ENCODE measurements around the gene FAM43A.

DNA sequence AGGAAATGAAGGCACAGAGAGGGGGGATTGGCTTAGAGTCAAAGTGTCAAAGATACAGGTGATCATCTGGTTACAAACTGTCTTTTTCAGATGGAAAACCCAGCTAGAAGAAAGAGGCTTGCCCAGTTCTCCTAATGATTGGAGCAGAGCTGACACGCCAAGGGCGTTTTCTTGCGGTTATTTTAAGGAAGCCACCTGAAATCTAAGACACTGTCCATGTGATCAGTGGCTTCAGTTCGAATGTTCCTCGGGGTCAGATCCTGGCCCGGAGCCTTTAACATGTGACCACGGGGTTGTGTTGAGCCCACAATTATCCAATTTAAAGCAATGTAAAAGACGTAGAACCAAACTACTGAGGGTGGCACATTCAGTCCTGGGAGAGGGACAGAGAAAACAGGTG is 19.5 kb downstream of the FAM43A start:
- TF ChIP-seq POLR2A (IDR thresholded peaks at IDR 0.05), result no peak
- TF ChIP-seq, protein P1, sequence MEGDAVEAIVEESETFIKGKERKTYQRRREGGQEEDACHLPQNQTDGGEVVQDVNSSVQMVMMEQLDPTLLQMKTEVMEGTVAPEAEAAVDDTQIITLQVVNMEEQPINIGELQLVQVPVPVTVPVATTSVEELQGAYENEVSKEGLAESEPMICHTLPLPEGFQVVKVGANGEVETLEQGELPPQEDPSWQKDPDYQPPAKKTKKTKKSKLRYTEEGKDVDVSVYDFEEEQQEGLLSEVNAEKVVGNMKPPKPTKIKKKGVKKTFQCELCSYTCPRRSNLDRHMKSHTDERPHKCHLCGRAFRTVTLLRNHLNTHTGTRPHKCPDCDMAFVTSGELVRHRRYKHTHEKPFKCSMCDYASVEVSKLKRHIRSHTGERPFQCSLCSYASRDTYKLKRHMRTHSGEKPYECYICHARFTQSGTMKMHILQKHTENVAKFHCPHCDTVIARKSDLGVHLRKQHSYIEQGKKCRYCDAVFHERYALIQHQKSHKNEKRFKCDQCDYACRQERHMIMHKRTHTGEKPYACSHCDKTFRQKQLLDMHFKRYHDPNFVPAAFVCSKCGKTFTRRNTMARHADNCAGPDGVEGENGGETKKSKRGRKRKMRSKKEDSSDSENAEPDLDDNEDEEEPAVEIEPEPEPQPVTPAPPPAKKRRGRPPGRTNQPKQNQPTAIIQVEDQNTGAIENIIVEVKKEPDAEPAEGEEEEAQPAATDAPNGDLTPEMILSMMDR (IDR thresholded peaks at IDR 0.05), result no peak

Data from esophagus squamous epithelium (tissue), 4 donors.